GM10266 (cell line): ENCODE measurements around the gene DMRT1.

Source experiments
- DNase-seq: peaks from one replicate; pipeline ENCODE4 v3.0.0; 2012; ENCODE audit errors: extremely low spot score
- TF ChIP-seq, protein P1 (sequence below): IDR thresholded peaks from 2 replicates; pipeline ENCODE4 v1.5.1; 2012; ENCODE audit warnings: mild to moderate bottlenecking, low read depth; ENCODE audit not compliant: control insufficient read depth, insufficient read depth; ENCODE audit errors: missing control alignments

Gene DMRT1

DNA sequence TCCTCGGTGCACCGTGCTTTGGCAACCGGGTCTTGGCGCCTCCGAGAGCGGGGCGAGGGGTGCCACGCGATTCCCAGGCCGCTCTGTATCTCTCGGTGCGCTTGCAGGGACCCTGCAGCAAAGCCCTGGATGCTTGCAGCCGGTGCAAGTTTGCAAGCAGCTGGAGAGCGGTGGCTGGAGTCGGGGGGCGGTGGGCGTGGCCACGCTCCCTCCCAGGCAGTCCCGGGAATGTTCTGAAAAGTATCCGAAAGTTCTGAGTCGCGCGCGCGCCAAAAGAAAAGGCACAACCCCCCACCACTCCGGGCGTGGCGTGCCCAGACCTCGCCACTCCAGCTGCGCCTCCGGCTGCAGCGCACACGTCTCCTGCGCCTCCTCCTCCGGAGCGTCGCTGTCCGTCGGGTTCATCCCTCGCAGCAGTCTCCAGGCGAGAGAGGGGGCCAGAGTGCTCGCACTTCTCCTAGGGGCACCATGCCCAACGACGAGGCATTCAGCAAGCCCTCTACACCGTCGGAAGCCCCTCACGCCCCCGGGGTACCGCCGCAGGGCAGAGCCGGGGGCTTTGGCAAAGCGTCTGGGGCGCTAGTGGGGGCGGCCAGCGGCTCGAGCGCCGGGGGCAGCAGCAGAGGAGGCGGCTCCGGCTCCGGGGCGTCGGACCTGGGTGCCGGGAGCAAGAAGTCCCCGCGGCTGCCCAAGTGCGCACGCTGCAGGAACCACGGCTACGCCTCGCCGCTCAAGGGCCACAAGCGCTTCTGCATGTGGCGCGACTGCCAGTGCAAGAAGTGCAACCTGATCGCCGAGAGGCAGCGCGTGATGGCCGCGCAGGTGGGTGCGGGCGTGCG, at the start of gene DMRT1:
Gene DMRT1 (plus strand): TSS at position 327 of the 839 bp plus-strand sequence. CDS start 142 bp downstream, at position 469.
- no peak for DNase-seq
- TF ChIP-seq, protein P1, sequence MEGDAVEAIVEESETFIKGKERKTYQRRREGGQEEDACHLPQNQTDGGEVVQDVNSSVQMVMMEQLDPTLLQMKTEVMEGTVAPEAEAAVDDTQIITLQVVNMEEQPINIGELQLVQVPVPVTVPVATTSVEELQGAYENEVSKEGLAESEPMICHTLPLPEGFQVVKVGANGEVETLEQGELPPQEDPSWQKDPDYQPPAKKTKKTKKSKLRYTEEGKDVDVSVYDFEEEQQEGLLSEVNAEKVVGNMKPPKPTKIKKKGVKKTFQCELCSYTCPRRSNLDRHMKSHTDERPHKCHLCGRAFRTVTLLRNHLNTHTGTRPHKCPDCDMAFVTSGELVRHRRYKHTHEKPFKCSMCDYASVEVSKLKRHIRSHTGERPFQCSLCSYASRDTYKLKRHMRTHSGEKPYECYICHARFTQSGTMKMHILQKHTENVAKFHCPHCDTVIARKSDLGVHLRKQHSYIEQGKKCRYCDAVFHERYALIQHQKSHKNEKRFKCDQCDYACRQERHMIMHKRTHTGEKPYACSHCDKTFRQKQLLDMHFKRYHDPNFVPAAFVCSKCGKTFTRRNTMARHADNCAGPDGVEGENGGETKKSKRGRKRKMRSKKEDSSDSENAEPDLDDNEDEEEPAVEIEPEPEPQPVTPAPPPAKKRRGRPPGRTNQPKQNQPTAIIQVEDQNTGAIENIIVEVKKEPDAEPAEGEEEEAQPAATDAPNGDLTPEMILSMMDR = no peak

DNA sequence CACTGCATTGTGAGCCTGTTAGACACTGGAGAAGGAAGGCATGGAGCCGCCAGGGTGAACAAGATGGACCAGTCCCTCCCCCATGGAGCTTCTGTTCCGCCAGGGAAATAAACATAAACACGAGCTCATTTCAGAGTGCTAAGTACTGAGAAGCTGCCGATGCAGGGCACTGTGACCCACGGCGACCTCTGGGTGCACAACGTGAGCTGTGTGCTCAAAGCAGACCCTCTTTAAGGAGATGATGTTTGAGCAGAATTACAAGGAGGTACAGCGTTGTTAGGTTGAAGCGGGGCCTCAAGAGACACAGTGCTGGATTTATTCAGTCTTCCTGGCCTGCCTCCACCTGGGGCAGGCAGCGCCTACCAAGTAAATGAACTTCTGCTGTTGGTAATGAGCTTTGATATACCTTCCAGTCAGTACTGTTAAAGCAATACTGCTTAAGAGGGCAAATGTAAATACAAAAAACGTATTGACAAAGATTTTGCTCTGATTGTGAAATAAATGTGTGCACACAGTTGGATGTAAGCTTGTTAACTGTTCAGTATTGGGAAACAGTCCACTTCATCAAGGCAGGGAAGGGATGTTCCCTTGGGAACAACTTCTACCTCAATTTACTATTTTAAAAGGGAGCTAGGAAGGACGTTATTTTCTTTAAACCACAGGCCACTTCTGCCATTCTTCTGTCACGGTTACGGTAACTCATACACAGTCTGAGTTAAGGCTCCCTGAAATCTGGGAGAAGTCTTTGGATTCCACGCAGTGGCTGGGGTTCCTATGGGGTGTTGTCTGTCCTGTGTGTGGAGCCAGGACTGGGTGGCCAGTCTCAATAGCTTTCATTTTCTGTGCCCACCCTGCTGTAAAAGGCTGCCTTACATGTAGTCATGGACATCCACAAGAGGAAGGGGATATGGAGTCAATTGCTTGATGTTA, 48.9 kb upstream of the DMRT1 start:
- DNase-seq = no peak
- TF ChIP-seq, protein P1 = no peak

DNA sequence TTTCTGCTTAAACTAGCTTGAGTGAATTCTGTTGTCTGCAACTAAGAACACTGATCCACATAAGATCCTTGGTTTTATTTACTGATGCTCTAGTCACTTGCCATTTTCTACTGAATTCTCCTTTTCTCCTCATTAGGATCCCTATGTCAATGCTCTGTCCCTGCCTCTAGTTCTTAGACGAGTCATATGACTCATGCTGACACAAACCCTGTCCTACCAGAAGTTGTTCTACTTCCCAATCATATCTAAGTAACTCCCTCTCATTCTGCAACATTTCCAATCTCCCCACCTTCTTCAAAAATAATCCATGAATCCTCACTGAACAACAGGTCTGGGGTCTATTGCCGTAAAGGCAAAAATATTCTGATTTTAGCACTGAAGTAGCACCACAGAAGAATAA, 47.1 kb upstream of the DMRT1 start:
- DNase-seq = no peak
- TF ChIP-seq, protein P1 = no peak

DNA sequence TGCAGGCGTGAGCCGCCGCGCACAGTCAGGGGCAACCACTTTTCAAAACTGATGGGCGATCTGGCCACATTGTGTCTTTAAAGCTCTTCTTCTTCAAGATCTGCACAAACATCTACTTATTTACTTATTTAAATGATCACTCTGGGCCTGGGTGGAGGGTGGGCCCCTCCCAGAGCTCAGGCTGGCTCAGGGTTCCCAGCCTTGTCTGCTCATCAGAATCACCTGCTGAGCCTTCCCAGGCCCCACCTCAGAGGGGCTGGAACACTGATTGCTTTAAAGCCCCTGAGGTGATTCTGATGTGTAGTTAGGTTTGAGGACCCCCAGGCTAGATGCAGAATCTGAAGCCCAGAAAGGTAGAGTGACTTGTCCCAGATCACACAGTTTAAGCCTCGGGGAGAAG, 45.6 kb upstream of the DMRT1 start:
- no peak for DNase-seq
- TF ChIP-seq, protein P1 = no peak

DNA sequence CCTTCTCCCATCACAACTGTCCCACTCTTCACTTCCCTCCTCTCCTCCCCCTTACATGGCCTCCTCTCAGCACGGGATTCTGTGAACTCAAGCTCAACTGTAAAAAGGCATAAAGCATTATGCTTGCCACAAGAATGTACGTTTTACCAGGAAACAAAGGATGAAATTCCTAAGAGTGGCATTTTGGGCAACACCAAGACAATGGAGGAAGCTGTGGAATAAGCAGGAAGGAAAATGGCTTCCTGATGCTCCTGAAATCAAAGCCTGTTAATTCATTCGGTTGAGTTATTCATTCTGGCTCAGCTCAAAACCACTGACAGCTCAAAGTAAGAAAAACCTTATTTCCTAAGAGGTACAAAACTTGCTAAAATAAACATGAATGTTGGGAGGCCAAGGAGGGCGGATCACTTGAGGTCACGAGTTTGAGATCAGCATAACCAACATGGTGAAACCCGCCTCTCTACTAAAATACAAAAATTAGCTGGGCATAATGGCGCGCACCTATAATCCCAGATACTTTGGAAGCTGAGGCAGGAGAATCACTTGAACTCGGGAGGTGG, 40.8 kb upstream of the DMRT1 start:
- DNase-seq = no peak
- TF ChIP-seq, protein P1 = no peak

DNA sequence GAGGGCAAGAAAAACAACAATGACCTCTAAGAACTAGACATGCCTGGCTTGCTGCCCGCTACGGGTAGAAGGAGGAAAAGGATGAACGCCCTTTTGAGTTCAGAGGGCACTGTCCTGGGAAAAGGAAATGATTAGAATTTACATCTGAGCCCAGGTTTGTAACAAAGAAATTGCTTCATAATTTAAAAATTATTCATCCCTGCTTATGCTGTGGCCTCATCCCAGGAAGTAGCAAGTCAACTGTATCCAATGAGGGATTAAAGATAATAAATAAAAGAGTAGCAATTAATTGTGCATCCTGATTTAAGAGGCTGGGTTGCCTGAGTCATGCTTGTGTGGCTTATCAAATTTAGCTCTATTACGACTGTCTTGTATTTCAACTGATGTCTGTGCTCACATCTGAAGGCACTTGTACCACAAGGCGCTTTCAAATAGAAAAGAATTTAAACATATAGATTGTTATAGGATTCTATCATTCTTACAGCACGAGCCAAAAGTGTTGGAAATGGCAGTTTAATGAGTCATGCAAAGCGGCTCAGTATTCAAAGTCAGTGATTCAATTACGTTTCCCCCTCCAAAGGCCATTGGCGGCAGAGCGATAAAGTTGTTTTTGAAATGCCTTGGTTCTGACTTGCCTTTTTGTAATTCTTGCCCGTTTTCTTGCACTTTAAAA, 40.0 kb upstream of the DMRT1 start:
- no peak for DNase-seq
- TF ChIP-seq, protein P1 = no peak
